HS-27A (cell line): ENCODE data around the gene PDZRN3.
"Not testable (repeated sequence)": the region's sequence is repeated elsewhere in the genome, so short reads cannot be mapped to it uniquely, and the experiment has no call there.

Experiments used
- DNase-seq: peaks from one replicate; pipeline ENCODE4 v3.0.0-alpha.2; 2012; ENCODE audit warnings: low read depth, missing footprints

Gene PDZRN3

GRCh38 chr3:73586628-73587027, 38.1 kb downstream of the PDZRN3 start:
- DNase-seq = no peak

DNA sequence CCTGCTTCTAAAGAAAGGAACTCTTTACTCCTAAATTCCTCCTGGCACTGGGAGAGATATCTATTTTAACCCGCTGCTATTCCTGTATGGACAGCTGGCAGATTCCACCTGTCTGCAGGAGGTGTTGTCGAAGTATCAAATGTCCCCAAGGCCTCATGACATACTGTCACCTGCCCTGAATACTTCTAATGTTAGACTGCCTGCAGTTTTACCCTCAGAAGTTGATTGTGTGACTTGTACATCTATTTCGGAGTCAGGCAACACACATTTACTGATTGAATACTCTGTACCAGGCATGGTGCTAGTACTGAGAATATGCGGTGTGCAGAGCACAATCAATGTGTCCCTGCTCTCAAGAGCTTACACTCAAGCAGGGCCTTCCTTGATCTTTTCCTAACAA, 38.6 kb downstream of the PDZRN3 start:
- DNase-seq = no peak

- DNase-seq = no peak
Observed at GRCh38 chr3:73584873-73585272, 39.9 kb downstream of the PDZRN3 start.

DNA sequence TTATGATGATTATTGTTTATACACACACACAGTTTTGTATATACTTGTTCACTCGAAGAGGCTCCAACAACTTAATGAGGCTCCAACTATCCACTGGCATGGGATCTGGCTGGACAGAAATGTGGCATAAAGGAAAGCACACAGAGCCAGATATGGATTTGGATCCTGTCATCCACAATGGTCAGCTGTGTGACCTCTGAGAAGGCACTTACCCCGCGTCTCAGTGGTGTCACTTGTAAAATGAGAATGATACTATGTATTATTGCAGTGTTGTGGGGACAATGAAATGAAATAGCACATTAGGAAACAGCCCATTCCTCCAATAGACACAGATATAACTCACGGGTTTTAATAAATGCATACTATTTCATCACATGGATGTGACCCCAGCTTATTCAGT, 42.2 kb downstream of the PDZRN3 start:
- no peak for DNase-seq

- no peak for DNase-seq
Observed at GRCh38 chr3:73581134-73581846, 43.5 kb downstream of the PDZRN3 start.

GRCh38 chr3:73580343-73580742, 44.4 kb downstream of the PDZRN3 start:
- DNase-seq = no peak

DNA sequence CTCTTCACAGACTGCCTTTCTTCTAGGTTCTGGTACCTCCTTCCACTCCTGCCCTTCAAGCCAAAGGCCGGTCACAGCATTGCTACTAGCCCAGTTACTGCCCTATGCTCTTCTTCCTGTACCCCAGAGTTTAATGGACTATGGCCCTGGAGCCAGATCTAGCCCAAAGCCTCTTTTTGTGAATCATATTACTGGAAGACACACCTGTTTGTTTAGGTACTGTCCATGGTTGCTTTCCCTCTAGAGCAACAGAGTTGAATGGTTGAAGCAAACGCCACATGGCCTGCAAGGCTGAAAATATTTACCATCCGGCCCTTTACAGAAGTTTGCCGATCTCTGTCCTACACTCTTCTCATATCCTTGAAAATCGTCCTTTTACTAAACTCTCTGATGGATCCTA, 47.0 kb downstream of the PDZRN3 start:
- DNase-seq = no peak

DNA sequence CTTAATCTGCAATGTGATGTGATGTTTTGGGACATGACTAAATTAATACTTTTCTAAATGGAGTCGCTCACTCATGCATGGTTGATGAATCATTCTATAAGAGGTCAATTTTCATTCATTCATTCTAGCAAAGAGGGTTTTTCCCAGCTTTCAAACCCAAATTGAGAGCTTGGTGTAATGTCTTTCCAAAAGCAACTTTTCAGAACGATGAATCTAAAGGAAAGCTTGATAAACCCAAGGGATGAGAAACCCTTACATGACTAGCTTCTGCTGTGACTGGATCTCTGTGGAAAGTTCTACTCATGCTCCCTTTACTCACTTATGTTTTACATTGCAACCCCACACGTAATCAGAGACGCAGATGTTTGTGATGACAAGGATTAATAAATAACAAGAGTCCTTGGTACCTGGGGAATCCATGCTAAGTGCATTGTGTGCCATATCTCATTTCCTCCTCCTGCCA, 47.7 kb downstream of the PDZRN3 start:
- DNase-seq = no peak

DNA sequence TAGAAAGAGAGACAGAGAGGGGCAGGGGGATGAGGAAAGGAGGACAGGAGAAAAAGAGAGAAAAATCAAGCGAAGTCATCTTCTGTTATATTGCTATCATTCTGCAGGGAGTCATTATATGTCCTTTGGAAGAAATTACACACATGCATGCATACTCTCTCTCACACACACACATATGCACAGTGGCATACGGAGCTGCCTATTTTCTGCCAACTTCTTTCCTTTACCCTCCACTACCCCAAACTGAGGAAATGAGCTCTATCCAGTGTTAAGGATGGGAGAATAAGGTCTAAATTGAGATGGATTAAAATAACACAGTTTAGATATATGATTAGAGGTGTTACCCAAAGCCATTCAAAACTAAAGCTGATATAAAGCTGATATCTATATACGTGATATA, 48.8 kb downstream of the PDZRN3 start:
- DNase-seq = no peak

GRCh38 chr3:73575519-73575918, 49.2 kb downstream of the PDZRN3 start:
- no peak for DNase-seq

GRCh38 chr3:73573204-73573603, 51.5 kb downstream of the PDZRN3 start:
- DNase-seq = no peak

- DNase-seq = no peak
Observed at GRCh38 chr3:73572368-73572767, 52.4 kb downstream of the PDZRN3 start.

DNA sequence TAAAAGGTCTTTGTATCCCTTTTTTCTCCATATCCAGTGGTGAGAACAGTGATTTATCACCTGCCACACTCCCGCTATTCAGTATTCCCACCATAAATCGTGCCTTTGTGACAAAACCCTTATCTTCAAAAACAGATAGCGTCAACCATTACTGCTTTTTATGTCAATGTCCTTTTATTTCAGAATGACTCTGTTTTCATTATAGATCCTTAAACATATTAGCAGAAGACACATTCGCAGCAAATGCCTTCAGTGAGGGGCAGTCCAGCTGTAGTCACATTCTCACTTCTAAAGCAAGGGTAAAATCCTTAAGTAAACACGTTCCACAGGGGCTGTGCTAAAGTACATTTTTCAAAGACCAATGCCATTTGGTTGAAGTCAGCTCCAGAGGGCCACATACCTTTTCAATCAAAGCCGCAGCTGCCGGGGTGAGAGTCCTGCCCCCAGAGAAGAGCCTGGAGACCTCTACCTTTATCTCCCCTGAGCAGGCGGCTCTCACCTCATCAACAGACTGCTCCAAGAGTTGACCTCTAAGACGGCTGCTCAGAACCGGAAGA, 53.4 kb downstream of the PDZRN3 start:
- DNase-seq = no peak

GRCh38 chr3:73569246-73569760, 55.4 kb downstream of the PDZRN3 start:
- no peak for DNase-seq

DNA sequence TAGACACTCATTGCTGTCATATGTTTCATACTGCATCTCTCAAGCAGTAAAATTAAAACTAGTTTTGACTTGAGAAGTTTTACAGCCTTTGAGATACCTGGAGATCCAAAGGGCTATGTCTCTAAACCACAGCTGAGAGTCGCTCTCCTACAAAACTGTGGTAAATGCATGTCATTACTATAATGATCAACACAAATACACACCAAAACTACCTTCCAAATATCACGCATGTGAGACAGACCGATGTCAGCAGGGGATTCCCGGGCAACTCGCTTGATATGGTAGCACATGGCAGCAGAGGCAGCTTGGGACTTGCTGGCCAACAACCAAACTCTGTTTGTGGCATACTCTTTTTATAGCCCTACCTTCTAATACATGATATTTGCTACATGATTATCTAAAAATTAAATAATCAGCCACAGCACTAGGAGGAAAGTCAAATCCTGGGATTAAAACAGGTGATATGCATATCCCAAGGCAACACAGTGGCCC, 56.3 kb downstream of the PDZRN3 start:
- no peak for DNase-seq

DNA sequence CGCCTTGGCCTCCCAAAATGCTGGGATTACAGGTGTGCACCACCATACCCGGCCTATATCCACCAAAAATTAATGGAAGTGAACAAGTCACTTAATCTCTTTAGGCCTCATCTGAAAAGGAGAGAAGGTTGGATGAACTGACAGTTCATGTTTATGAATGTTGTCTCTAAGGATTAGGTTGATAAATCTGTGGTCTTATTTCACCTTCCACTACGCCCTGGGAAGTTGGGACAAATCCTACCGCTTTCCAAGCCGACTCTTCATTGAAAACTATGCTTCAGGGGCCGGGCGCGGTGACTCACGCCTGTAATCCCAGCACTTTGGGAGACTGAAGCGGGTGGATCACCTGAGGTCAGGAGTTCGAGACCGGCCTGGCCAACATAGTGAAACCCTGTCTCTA, 59.4 kb downstream of the PDZRN3 start:
- not testable (repeated sequence) for DNase-seq

- DNase-seq = no peak
Observed at GRCh38 chr3:73563896-73564582, 60.7 kb downstream of the PDZRN3 start.

DNA sequence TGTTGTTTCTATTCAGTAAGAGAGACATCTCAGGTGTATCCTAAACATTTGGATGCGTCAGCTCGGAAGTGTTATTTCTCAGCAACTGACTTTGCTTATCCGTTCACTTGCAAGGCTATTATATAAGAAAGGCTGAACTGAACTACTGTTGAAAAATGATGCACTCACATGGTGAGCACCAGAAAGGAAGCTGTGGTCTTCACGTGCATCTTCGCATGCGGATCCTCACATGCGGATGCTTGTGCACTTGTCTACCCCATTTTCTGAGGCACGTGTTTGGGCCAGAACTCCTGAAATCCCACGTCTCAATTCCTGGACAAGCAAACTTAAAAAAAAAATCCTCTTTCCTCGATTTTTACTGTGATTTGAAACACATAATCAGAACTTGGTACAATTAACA, 63.2 kb downstream of the PDZRN3 start:
- DNase-seq = no peak

DNA sequence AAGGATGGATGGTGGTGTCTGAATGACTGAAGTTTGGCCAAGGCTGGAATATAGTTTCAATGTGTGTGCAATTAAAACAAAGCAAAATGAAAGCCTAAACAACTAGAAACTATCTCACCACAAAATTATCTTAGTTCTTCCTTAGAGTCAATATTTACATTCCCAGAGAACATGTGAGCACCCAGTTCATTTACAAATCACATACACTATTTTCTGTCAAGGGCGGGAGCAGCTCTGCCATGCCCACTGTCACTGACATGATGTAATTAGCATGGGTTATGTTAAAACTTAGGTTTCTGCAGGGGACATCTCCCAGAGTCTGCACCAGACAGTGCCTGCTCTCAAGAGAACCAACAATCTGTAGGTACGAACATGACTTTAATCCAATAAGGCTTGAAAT, 65.0 kb downstream of the PDZRN3 start:
- no peak for DNase-seq

DNA sequence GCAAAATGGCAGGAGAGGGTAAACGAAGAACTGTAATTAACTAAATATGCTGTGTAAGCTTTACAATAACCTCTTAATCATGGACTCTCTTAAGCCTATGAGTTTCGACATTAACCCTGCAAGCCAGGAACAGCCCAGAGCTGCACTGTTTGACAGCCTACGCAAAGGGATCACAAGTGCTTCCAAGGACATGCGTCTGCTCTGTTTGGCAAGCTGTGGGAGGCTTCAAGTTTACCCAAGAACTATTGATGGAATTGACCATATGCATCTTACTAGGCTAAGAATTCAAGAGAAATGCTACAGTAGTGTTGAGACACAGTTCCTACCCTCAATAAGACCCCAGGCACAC, 66.0 kb downstream of the PDZRN3 start:
- no peak for DNase-seq

- DNase-seq = no peak
Observed at GRCh38 chr3:73557986-73558726, 66.6 kb downstream of the PDZRN3 start.
